NT2/D1 (cell line): ENCODE measurements around the gene CTSZ.

Experiments used
- DNase-seq: peaks from one replicate; pipeline ENCODE4 v3.0.0-alpha.2; 2011; ENCODE audit warnings: low read depth, low spot score
- H3K27me3 ChIP-seq: 2 replicates; pipeline ENCODE4 v1.6.0; 2011; ENCODE audit warnings: mild to moderate bottlenecking; ENCODE audit not compliant: insufficient read length, insufficient read depth
- H3K36me3 ChIP-seq: 2 replicates; pipeline ENCODE4 v1.6.1; 2011; ENCODE audit warnings: mild to moderate bottlenecking, low read length, mixed read lengths; ENCODE audit not compliant: insufficient read depth, insufficient read length
- H3K4me1 ChIP-seq: 2 replicates; pipeline ENCODE4 v1.5.1; 2011; ENCODE audit not compliant: insufficient read depth, insufficient read length
- H3K4me3 ChIP-seq: 2 replicates; pipeline ENCODE4 v1.5.1; 2011; ENCODE audit warnings: low read depth; ENCODE audit not compliant: insufficient read length
- H3K9ac ChIP-seq: 2 replicates; pipeline ENCODE4 v1.6.0; 2011; ENCODE audit warnings: low read depth; ENCODE audit not compliant: insufficient read length
- H3K9me3 ChIP-seq: 2 replicates; pipeline ENCODE4 v1.5.1; 2011; ENCODE audit warnings: mild to moderate bottlenecking, low read length; ENCODE audit not compliant: insufficient read depth
- SUZ12 ChIP-seq: IDR thresholded peaks from 2 replicates; pipeline ENCODE4 v1.6.1; 2011; ENCODE audit not compliant: insufficient read length, insufficient read depth; ENCODE audit errors: extremely low read depth
- YY1 ChIP-seq: IDR thresholded peaks from 2 replicates; pipeline ENCODE4 v1.6.1; 2011; ENCODE audit not compliant: insufficient read length, insufficient read depth
- ZNF274 ChIP-seq: IDR thresholded peaks from 2 replicates; pipeline ENCODE4 v1.6.1; 2011; ENCODE audit warnings: mild to moderate bottlenecking, low read depth, low read length

CTSZ gene

GRCh38 chr20:58993332-58994248 lies 13.5 kb downstream of the CTSZ start:
- Histone ChIP-seq H3K4me3 (no peak overlapping the region), H3K36me3 (peaks cover 94% of the 10 kb centered on the region), H3K9ac (no peak overlapping the region), H3K9me3 (no peaks in the 10 kb centered on the region), H3K4me1 (no peaks in the 10 kb centered on the region), H3K27me3 (no peaks in the 10 kb centered on the region)
- DNase-seq, result no peak
- TF ChIP-seq SUZ12 (no peak), ZNF274 (no peak), YY1 (no peak)

DNA sequence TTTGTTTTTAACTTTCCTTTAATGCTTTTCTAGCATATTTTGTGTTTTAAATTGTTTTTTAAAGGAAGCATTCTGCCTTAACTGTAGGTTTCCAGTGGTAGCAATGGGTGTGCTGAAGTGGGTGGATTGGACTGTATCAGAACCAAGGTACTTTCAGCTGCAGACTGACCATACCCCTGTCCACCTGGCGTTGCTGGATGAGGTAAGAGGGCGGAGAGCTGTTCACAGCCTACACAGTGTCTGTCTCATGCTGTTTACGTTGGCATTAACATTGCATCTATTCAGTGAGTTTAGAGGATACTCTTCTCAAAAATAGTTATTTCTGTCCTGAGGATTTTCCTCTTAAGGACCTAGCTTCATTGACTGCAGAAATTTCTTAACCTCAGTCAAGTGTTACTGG lies 14.1 kb downstream of the CTSZ start:
- TF ChIP-seq SUZ12 (no peak), ZNF274 (no peak), YY1 (no peak)
- Histone ChIP-seq H3K9me3 (no peaks in the 10 kb centered on the region), H3K4me3 (no peak overlapping the region), H3K4me1 (no peaks in the 10 kb centered on the region), H3K27me3 (no peaks in the 10 kb centered on the region), H3K9ac (no peak overlapping the region), H3K36me3 (peaks cover 98% of the 10 kb centered on the region)
- no peak for DNase-seq

GRCh38 chr20:58991715-58992114 lies 15.3 kb downstream of the CTSZ start:
- H3K36me3 ChIP-seq, result peaks cover 98% of the 10 kb centered on the region
- H3K4me1 ChIP-seq, result no peaks in the 10 kb centered on the region
- H3K9me3 ChIP-seq, result no peaks in the 10 kb centered on the region
- H3K9ac ChIP-seq, result no peak overlapping the region
- TF ChIP-seq SUZ12 (no peak), YY1 (no peak), ZNF274 (no peak)
- no peaks in the 10 kb centered on the region for H3K27me3 ChIP-seq
- DNase-seq, result no peak
- no peak overlapping the region for H3K4me3 ChIP-seq

DNA sequence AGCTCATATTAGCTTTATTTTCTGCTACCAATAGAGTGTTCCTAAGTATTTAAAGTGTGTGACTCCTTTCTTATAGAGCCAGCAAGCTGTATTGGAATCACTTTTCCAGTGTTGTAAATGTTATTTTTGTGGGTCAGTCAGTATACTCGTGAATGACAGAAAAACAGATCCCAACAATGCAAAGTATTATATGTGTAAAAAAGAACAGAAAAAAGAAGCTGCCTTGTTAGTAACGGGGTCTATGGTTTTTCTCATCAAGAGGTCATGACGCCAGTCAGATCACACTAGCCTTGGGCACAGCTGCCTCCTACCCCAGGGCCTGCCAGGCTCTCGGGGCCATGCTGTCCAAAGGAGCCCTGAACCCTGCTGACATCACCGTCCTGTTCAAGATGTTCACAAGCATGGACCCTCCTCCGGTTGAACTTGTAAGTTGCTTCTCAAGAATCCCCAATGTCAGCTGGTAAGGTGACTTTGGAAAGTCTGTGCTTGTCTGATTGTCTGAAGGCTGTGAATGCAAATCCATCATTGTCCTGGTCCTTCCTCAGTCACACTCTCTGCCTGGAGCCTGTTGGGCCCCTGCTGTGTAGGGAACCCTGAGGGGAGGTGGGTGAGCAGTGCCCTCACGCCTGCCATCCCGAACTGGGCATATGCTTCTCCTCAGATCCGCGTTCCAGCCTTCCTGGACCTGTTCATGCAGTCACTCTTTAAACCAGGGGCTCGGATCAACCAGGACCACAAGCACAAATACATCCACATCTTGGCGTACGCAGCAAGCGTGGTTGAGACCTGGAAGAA lies 16.2 kb downstream of the CTSZ start:
- no peaks in the 10 kb centered on the region for H3K27me3 ChIP-seq
- H3K4me3 ChIP-seq, result no peak overlapping the region
- H3K36me3 ChIP-seq, result peaks cover 98% of the 10 kb centered on the region
- no peaks in the 10 kb centered on the region for H3K9me3 ChIP-seq
- no peak for DNase-seq
- TF ChIP-seq SUZ12 (no peak), ZNF274 (no peak), YY1 (no peak)
- no peak overlapping the region for H3K9ac ChIP-seq
- no peaks in the 10 kb centered on the region for H3K4me1 ChIP-seq

- Histone ChIP-seq H3K9me3 (no peaks in the 10 kb centered on the region), H3K27me3 (no peaks in the 10 kb centered on the region), H3K4me1 (no peaks in the 10 kb centered on the region), H3K4me3 (no peak overlapping the region), H3K36me3 (peaks cover 95% of the 10 kb centered on the region), H3K9ac (no peak overlapping the region)
- no peak for TF ChIP-seq YY1
- TF ChIP-seq SUZ12, result no peak
- TF ChIP-seq ZNF274, result no peak
- no peak for DNase-seq
Observed at GRCh38 chr20:58989196-58989595, 17.9 kb downstream of the CTSZ start.

- Histone ChIP-seq H3K9ac (no peak overlapping the region), H3K36me3 (peaks cover 89% of the 10 kb centered on the region), H3K4me3 (no peak overlapping the region), H3K9me3 (no peaks in the 10 kb centered on the region), H3K4me1 (no peaks in the 10 kb centered on the region), H3K27me3 (no peaks in the 10 kb centered on the region)
- DNase-seq, result no peak
- TF ChIP-seq ZNF274 (no peak), YY1 (no peak), SUZ12 (no peak)
Observed at GRCh38 chr20:58988565-58988882, 18.5 kb downstream of the CTSZ start.
